ENCODE data around the gene MAPRE3. TPM values are rescaled to one million over a fixed set of nuclear protein-coding genes. Genes with fewer than 3 reads are reported as not detected.
A peak's percentile ranks its signal among the peaks of the same experiment; 100 is the strongest.

The MAPRE3 gene
- total and polyA plus RNA-seq, 9 donors, result 7.8 to 45.7 (median 27.1) TPM

- Histone ChIP-seq H3K9me3 (replicated peaks; ENCODE audit: control insufficient read depth, low read depth, low read length) (no peaks in the 10 kb centered on the region), H3K36me3 (ENCODE audit: control insufficient read depth, insufficient read depth, low read length) (no peaks in the 10 kb centered on the region), H3K4me1 (ENCODE audit: control insufficient read depth, insufficient read depth, low read length) (no peaks in the 10 kb centered on the region), H3K4me3 (ENCODE audit: low read length) (no peak overlapping the region), H3K27me3 (ENCODE audit: control insufficient read depth, insufficient read depth, low read length) (no peaks in the 10 kb centered on the region), H3K27ac (ENCODE audit: low read length) (no peak overlapping the region)
- DNase-seq, result no peak
- WGBS (ENCODE audit: insufficient coverage), result 60% methylated on average over 1 of the region's 8 CpGs
Observed at GRCh38 chr2:27007416-27008374, 37.3 kb downstream of the MAPRE3 start.

- Histone ChIP-seq H3K27ac (ENCODE audit: low read length) (no peak overlapping the region), H3K4me1 (ENCODE audit: control insufficient read depth, insufficient read depth, low read length) (no peaks in the 10 kb centered on the region)
- no peak for DNase-seq
Observed at GRCh38 chr2:27008678-27009077, 38.2 kb downstream of the MAPRE3 start.

GRCh38 chr2:27009083-27009482 is 38.6 kb downstream of the MAPRE3 start:
- Histone ChIP-seq H3K4me1 (ENCODE audit: control insufficient read depth, insufficient read depth, low read length) (no peaks in the 10 kb centered on the region), H3K27me3 (ENCODE audit: control insufficient read depth, insufficient read depth, low read length) (no peaks in the 10 kb centered on the region), H3K36me3 (ENCODE audit: control insufficient read depth, insufficient read depth, low read length) (no peaks in the 10 kb centered on the region), H3K4me3 (ENCODE audit: low read length) (no peak overlapping the region), H3K27ac (ENCODE audit: low read length) (no peak overlapping the region), H3K9me3 (replicated peaks; ENCODE audit: control insufficient read depth, low read depth, low read length) (no peaks in the 10 kb centered on the region)
- DNase-seq, result no peak

More at GRCh38 chr2:27008678-27009077, 38.2 kb downstream of the MAPRE3 start:
- 89% methylated on average over 2 of the region's 4 CpGs for WGBS (ENCODE audit: insufficient coverage)
- no peaks in the 10 kb centered on the region for H3K36me3 ChIP-seq (ENCODE audit: control insufficient read depth, insufficient read depth, low read length)
- H3K27me3 ChIP-seq (ENCODE audit: control insufficient read depth, insufficient read depth, low read length), result no peaks in the 10 kb centered on the region
- no peak overlapping the region for H3K4me3 ChIP-seq (ENCODE audit: low read length)
- no peaks in the 10 kb centered on the region for H3K9me3 ChIP-seq (replicated peaks; ENCODE audit: control insufficient read depth, low read depth, low read length)

GRCh38 chr2:27009716-27010115 is 39.3 kb downstream of the MAPRE3 start:
- Histone ChIP-seq H3K4me3 (ENCODE audit: low read length) (no peak overlapping the region), H3K27ac (ENCODE audit: low read length) (no peak overlapping the region), H3K27me3 (ENCODE audit: control insufficient read depth, insufficient read depth, low read length) (no peaks in the 10 kb centered on the region), H3K9me3 (replicated peaks; ENCODE audit: control insufficient read depth, low read depth, low read length) (no peaks in the 10 kb centered on the region), H3K36me3 (ENCODE audit: control insufficient read depth, insufficient read depth, low read length) (no peaks in the 10 kb centered on the region), H3K4me1 (ENCODE audit: control insufficient read depth, insufficient read depth, low read length) (no peaks in the 10 kb centered on the region)
- no peak for DNase-seq
- no CpG with 5 or more reads among the region's 2 CpGs for WGBS (ENCODE audit: insufficient coverage)

- WGBS (ENCODE audit: insufficient coverage), result no CpG with 5 or more reads among the region's 3 CpGs
- no peaks in the 10 kb centered on the region for H3K36me3 ChIP-seq (ENCODE audit: control insufficient read depth, insufficient read depth, low read length)
- peaks cover 3% of the 10 kb centered on the region for H3K4me1 ChIP-seq (ENCODE audit: control insufficient read depth, insufficient read depth, low read length)
- H3K27me3 ChIP-seq (ENCODE audit: control insufficient read depth, insufficient read depth, low read length), result no peaks in the 10 kb centered on the region
- no peak overlapping the region for H3K27ac ChIP-seq (ENCODE audit: low read length)
- no peak for DNase-seq
- H3K9me3 ChIP-seq (replicated peaks; ENCODE audit: control insufficient read depth, low read depth, low read length), result no peaks in the 10 kb centered on the region
- no peak overlapping the region for H3K4me3 ChIP-seq (ENCODE audit: low read length)
Observed at GRCh38 chr2:27010139-27010538, 39.7 kb downstream of the MAPRE3 start.

- no peaks in the 10 kb centered on the region for H3K9me3 ChIP-seq (replicated peaks; ENCODE audit: control insufficient read depth, low read depth, low read length)
- peaks cover 25% of the 10 kb centered on the region for H3K4me1 ChIP-seq (ENCODE audit: control insufficient read depth, insufficient read depth, low read length)
- H3K4me3 ChIP-seq (ENCODE audit: low read length), result no peak overlapping the region
- no peaks in the 10 kb centered on the region for H3K36me3 ChIP-seq (ENCODE audit: control insufficient read depth, insufficient read depth, low read length)
- no peak overlapping the region for H3K27ac ChIP-seq (ENCODE audit: low read length)
- H3K27me3 ChIP-seq (ENCODE audit: control insufficient read depth, insufficient read depth, low read length), result no peaks in the 10 kb centered on the region
- no peak for DNase-seq
- WGBS (ENCODE audit: insufficient coverage), result 88% methylated on average over 4 of the region's 4 CpGs
Observed at GRCh38 chr2:27013738-27014137, 43.3 kb downstream of the MAPRE3 start.

- Histone ChIP-seq H3K36me3 (ENCODE audit: control insufficient read depth, insufficient read depth, low read length) (no peaks in the 10 kb centered on the region), H3K9me3 (replicated peaks; ENCODE audit: control insufficient read depth, low read depth, low read length) (no peaks in the 10 kb centered on the region), H3K4me3 (ENCODE audit: low read length) (no peak overlapping the region), H3K4me1 (ENCODE audit: control insufficient read depth, insufficient read depth, low read length) (peaks cover 25% of the 10 kb centered on the region), H3K27me3 (ENCODE audit: control insufficient read depth, insufficient read depth, low read length) (no peaks in the 10 kb centered on the region), H3K27ac (ENCODE audit: low read length) (no peak overlapping the region)
- DNase-seq, result no peak
- 75% methylated on average over 1 of the region's 8 CpGs for WGBS (ENCODE audit: insufficient coverage)
Observed at GRCh38 chr2:27014771-27015433, 44.5 kb downstream of the MAPRE3 start.

- peak; percentile 57 for DNase-seq
Observed at GRCh38 chr2:27016801-27017325, 46.4 kb downstream of the MAPRE3 start.

GRCh38 chr2:27018142-27018541 is 47.7 kb downstream of the MAPRE3 start:
- no peaks in the 10 kb centered on the region for H3K9me3 ChIP-seq (replicated peaks; ENCODE audit: control insufficient read depth, low read depth, low read length)
- WGBS (ENCODE audit: insufficient coverage), result 54% methylated on average over 3 of the region's 3 CpGs
- H3K27me3 ChIP-seq (ENCODE audit: control insufficient read depth, insufficient read depth, low read length), result no peaks in the 10 kb centered on the region
- H3K36me3 ChIP-seq (ENCODE audit: control insufficient read depth, insufficient read depth, low read length), result peaks cover 11% of the 10 kb centered on the region
- no peak overlapping the region for H3K4me3 ChIP-seq (ENCODE audit: low read length)
- peaks cover 39% of the 10 kb centered on the region for H3K4me1 ChIP-seq (ENCODE audit: control insufficient read depth, insufficient read depth, low read length)
- H3K27ac ChIP-seq (ENCODE audit: low read length), result peak overlapping the region; percentile 20
- no peak for DNase-seq

More at GRCh38 chr2:27016801-27017325, 46.4 kb downstream of the MAPRE3 start:
- WGBS (ENCODE audit: insufficient coverage), result 42% methylated on average over 2 of the region's 3 CpGs
- Histone ChIP-seq H3K4me1 (ENCODE audit: control insufficient read depth, insufficient read depth, low read length) (peaks cover 36% of the 10 kb centered on the region), H3K9me3 (replicated peaks; ENCODE audit: control insufficient read depth, low read depth, low read length) (no peaks in the 10 kb centered on the region), H3K4me3 (ENCODE audit: low read length) (no peak overlapping the region), H3K36me3 (ENCODE audit: control insufficient read depth, insufficient read depth, low read length) (no peaks in the 10 kb centered on the region), H3K27ac (ENCODE audit: low read length) (no peak overlapping the region), H3K27me3 (ENCODE audit: control insufficient read depth, insufficient read depth, low read length) (no peaks in the 10 kb centered on the region)

GRCh38 chr2:27019459-27019858 is 49.0 kb downstream of the MAPRE3 start:
- peaks cover 39% of the 10 kb centered on the region for H3K4me1 ChIP-seq (ENCODE audit: control insufficient read depth, insufficient read depth, low read length)
- WGBS (ENCODE audit: insufficient coverage), result 84% methylated on average over 8 of the region's 9 CpGs
- H3K27me3 ChIP-seq (ENCODE audit: control insufficient read depth, insufficient read depth, low read length), result no peaks in the 10 kb centered on the region
- no peak overlapping the region for H3K4me3 ChIP-seq (ENCODE audit: low read length)
- peaks cover 21% of the 10 kb centered on the region for H3K36me3 ChIP-seq (ENCODE audit: control insufficient read depth, insufficient read depth, low read length)
- H3K9me3 ChIP-seq (replicated peaks; ENCODE audit: control insufficient read depth, low read depth, low read length), result no peaks in the 10 kb centered on the region
- H3K27ac ChIP-seq (ENCODE audit: low read length), result no peak overlapping the region
- DNase-seq, result no peak

Measured in muscle of leg (tissue), 11 donors.